ES-I3 (cell line): ENCODE results near the gene KRTAP4-8.
"Not testable (repeated sequence)": the region's sequence is repeated elsewhere in the genome, so short reads cannot be mapped to it uniquely, and the experiment has no call there.

ENCODE experiments used
- H3K36me3 ChIP-seq: 2 replicates; pipeline ENCODE4 v1.6.1; 2013; ENCODE audit warnings: mild to moderate bottlenecking, low read length, control low read depth, moderate library complexity; ENCODE audit not compliant: insufficient read depth
- H3K4me1 ChIP-seq: 2 replicates; pipeline ENCODE4 v1.6.1; 2013; ENCODE audit warnings: mild to moderate bottlenecking, control low read depth, low read length; ENCODE audit not compliant: insufficient read depth
- H3K9ac ChIP-seq: 2 replicates; pipeline ENCODE4 v1.6.1; 2013; ENCODE audit warnings: low read depth, mild to moderate bottlenecking, low read length, moderate library complexity
- H3K9me3 ChIP-seq: 2 replicates; pipeline ENCODE4 v1.6.1; 2013; ENCODE audit warnings: mild to moderate bottlenecking, low read length, moderate library complexity; ENCODE audit not compliant: control insufficient read depth, insufficient read depth

KRTAP4-8 gene

DNA sequence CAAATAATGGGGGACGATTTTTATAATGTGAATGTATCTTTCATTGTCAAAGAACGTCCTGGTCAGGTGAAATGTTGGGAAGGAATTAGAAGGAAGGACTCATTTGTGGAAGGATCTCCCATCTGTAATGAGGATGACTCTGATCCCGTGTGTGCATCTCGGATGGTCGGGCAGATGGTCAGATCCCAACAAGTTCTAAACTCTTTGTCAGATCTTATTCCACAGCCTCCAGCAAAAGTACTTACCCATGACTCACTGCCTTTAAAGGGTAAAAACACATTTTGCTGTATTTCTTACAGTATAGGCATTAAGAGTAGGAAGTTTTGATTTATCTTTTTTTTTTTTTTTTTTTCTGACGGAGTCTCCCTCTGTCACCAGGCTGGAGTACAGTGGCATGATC is 539 bp upstream of the KRTAP4-8 start:
- no peak overlapping the region for H3K9ac ChIP-seq
- H3K36me3 ChIP-seq: no peaks in the 10 kb centered on the region
- H3K9me3 ChIP-seq: no peaks in the 10 kb centered on the region
- H3K4me1 ChIP-seq: no peaks in the 10 kb centered on the region

GRCh38 chr17:41096055-41096454 is 1.9 kb downstream of the KRTAP4-8 start:
- H3K36me3 ChIP-seq: no peaks in the 10 kb centered on the region
- H3K9ac ChIP-seq: no peak overlapping the region
- no peaks in the 10 kb centered on the region for H3K9me3 ChIP-seq
- H3K4me1 ChIP-seq: no peaks in the 10 kb centered on the region

GRCh38 chr17:41088760-41089352 is 9.1 kb downstream of the KRTAP4-8 start:
- not testable (repeated sequence) for H3K4me1 ChIP-seq, H3K9me3 ChIP-seq, H3K36me3 ChIP-seq, H3K9ac ChIP-seq

DNA sequence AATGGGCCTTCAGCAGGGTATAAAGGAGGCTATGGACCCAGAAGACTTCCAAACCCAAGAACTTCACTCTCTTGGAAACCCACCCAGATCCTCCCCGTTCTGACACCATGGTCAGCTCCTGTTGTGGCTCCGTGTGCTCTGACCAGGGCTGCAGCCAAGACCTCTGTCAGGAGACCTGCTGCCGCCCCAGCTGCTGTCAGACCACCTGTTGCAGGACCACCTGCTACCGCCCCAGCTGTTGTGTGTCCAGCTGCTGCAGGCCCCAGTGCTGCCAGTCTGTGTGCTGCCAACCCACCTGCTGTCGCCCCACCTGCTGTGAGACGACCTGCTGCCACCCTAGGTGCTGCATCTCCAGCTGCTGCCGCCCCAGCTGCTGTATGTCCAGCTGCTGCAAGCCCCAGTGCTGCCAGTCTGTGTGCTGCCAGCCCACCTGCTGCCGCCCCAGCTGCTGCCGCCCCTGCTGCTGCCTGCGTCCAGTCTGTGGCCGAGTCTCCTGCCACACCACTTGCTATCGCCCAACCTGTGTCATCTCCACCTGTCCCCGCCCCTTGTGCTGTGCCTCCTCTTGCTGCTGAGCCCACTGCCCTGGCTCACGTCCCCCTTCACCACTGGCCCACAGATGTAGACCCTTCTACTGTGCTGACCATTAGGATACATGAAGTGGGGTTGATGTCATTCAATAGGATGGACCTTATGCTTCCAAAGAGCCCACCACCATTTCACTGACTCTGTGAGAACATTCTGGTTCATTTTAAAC is 13.7 kb downstream of the KRTAP4-8 start, which contains the start of gene KRTAP4-7:
TSS of gene KRTAP4-7 (plus strand) at position 51 of the 757 bp plus-strand sequence. CDS start at position 108, 57 bp downstream.
- not testable (repeated sequence) for H3K4me1 ChIP-seq, H3K36me3 ChIP-seq, H3K9ac ChIP-seq, H3K9me3 ChIP-seq

DNA sequence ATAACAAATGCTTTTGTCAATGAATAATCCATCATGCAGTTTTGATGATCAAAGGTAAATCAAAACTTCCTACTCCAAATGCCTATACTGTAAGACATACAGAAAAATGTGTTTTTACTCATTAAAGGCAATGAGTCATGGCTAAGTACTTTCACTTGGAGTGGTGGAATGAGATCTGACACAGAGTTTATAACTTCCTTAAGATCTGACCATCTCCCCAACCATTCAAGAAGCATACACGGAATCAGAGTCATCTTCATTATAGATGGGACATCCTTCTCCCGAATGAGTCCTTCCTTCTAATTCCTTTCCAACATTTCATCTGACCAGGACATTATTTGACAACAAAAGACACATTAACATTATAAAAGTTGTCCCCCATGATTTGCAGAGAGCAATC is 14.5 kb downstream of the KRTAP4-8 start:
- not testable (repeated sequence) for H3K9me3 ChIP-seq, H3K36me3 ChIP-seq, H3K4me1 ChIP-seq, H3K9ac ChIP-seq

DNA sequence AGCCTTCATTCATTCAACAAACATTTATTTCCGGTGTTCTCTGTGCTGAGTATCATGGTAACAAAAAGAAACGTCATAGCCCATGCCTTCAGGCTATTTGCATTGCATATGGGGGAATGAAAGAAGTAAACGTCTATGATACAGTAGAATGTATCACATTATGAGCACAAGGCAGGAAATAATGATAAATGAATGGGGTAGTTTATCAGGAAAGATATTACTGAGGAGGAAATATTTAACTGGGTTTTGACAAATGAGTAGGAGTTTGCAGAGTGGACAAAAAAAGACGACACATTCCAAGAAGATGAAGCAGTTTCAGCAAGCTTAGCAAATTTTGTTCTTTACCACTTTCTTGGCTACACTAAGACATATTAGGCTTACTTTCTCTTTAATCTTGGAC is 15.3 kb downstream of the KRTAP4-8 start:
- Histone ChIP-seq H3K9ac (no peak overlapping the region), H3K36me3 (no peaks in the 10 kb centered on the region), H3K9me3 (no peaks in the 10 kb centered on the region), H3K4me1 (no peaks in the 10 kb centered on the region)

DNA sequence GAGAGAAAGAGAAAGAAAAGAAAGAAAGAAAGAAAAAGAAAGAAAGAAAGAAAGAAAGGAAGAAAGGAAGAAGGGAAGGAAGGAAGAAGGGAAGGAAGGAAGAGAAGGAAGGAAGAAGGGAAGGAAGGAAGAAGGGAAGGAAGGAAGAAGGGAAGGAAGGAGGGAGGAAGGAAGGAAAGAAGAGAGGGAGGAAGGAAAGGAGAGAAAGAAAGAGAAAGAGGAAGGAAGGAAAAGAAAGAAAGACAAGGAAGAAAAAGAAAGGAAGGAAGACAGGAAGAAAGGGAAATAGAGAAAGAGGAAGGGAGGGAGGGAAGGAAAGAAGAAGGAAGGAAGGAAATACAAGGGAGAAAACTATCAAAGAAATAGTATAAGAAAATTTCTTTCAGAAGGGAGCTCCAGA is 21.2 kb downstream of the KRTAP4-8 start:
- H3K9me3 ChIP-seq: no peaks in the 10 kb centered on the region
- no peaks in the 10 kb centered on the region for H3K36me3 ChIP-seq
- no peaks in the 10 kb centered on the region for H3K4me1 ChIP-seq
- H3K9ac ChIP-seq: no peak overlapping the region

DNA sequence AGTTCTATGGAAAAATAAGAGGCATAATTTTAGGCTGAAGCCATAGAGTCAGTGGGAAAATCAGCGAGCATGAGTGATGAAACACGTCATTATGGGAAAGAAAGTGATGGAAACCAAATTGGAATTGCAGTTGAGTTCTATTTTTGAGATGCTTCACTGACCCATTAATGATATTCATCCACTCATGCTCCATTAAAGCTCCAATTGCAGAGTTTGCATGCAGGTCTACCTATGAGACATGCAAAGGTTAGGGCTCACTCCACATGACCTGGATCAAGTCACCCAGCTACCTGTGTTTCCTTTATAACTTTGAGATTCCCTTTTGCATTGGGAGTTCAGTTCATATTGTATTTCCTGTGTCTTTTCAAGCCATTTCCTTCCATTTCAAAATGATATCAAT is 24.3 kb downstream of the KRTAP4-8 start:
- Histone ChIP-seq H3K9me3 (no peaks in the 10 kb centered on the region), H3K4me1 (no peaks in the 10 kb centered on the region), H3K9ac (no peak overlapping the region), H3K36me3 (no peaks in the 10 kb centered on the region)

DNA sequence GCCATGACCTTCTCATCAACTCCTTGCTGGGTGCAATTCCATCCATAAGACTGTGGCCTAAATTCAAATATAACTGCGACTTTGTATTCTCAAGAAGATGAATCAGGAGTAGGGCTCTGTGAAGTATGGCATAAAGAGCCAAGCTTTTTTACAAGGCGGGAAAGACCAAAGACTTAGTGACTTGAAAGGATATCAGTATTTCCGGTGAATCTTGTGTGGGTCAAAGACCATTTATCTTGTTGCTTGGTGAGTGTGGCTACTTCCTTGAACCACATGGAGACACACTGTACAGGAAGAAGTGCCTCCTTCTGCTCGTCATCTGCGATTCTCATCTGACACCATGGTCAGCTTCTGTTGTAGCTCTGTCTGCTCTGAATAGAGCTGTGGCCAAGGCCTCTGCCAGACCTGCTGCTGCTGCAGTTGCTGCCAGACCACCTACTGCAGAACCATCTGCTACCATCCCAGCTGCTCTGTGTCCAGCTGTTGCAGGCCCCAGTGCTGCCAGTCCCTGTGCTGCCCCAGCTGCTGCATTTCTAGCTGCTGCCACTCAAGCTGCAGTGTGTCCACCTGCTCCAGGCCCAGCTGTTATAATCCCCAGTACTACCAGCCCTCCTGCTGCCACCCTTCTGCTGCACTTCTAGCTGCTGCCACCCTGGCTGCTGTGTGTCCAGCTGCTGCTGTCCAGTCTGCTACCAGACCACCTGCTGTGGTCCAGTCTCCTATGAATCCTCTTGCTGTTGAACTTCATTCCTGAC is 26.2 kb downstream of the KRTAP4-8 start:
- no peaks in the 10 kb centered on the region for H3K4me1 ChIP-seq
- H3K36me3 ChIP-seq: no peaks in the 10 kb centered on the region
- H3K9ac ChIP-seq: no peak overlapping the region
- no peaks in the 10 kb centered on the region for H3K9me3 ChIP-seq

DNA sequence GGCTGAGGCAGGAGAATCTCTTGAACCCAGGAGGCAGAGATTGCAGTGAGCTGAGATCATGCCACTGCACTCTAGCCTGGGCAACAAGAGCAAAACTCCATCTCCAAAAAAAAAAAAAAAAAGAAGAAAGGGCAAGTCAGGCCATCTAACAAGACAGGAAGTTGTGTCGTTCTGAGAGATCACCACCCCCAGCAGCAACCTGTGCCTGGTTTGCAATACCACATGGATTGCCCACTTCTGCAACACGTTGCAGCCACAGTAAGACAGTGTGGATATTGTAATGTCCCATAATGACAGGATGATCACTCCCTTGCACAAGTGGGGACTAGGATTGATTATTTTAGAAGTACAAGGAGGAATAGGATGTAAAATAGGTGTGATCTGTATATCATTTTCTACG is 28.9 kb downstream of the KRTAP4-8 start:
- no peaks in the 10 kb centered on the region for H3K9me3 ChIP-seq
- no peaks in the 10 kb centered on the region for H3K36me3 ChIP-seq
- H3K9ac ChIP-seq: no peak overlapping the region
- no peaks in the 10 kb centered on the region for H3K4me1 ChIP-seq

- H3K9me3 ChIP-seq: no peaks in the 10 kb centered on the region
- no peaks in the 10 kb centered on the region for H3K36me3 ChIP-seq
- no peak overlapping the region for H3K9ac ChIP-seq
- no peaks in the 10 kb centered on the region for H3K4me1 ChIP-seq
These were observed 30.7 kb downstream of the KRTAP4-8 start for GRCh38 chr17:41067281-41067680.

GRCh38 chr17:41065829-41066624 is 31.9 kb downstream of the KRTAP4-8 start, which contains the start of gene KRTAP2-4:
KRTAP2-4 (minus strand) TSS chr17:41065879; CDS start chr17:41065845, 34 bp downstream.
- Histone ChIP-seq H3K36me3 (no peaks in the 10 kb centered on the region), H3K4me1 (no peaks in the 10 kb centered on the region), H3K9ac (no peak within 1 kb of the TSS), H3K9me3 (no peaks in the 10 kb centered on the region)

GRCh38 chr17:41065016-41065689 is 32.8 kb downstream of the KRTAP4-8 start:
- not testable (repeated sequence) for H3K9me3 ChIP-seq, H3K4me1 ChIP-seq, H3K36me3 ChIP-seq, H3K9ac ChIP-seq

- Histone ChIP-seq H3K9me3 (no peaks in the 10 kb centered on the region), H3K9ac (no peak overlapping the region), H3K4me1 (0 out of 2 replicates have a peak, but pooled peaks cover 4% of the 10 kb centered on the region), H3K36me3 (no peaks in the 10 kb centered on the region)
These were observed 33.6 kb downstream of the KRTAP4-8 start for GRCh38 chr17:41064301-41064700.
